HepG2 (cell line): ENCODE data around the gene WDR18. TPM values are rescaled to one million over a fixed set of nuclear protein-coding genes. Genes with fewer than 3 reads are reported as not detected.
A peak's percentile ranks its signal among the peaks of the same experiment; 100 is the strongest.

Experiments
- AKAP8 ChIP-seq: sonication (generic); formaldehyde crosslinking; IDR thresholded peaks from 2 replicates; pipeline ENCODE4 v1.5.1; 2020; ENCODE audit warnings: mild to moderate bottlenecking, missing genetic modification reagents
- ATF1 ChIP-seq: IDR thresholded peaks from 2 replicates; pipeline ENCODE4 v1.6.1; 2016; ENCODE audit warnings: mild to moderate bottlenecking, control low read depth
- HOXA3 ChIP-seq: sonication (generic); formaldehyde crosslinking; IDR thresholded peaks from 2 replicates; pipeline ENCODE4 v1.5.0; 2020; ENCODE audit warnings: missing genetic modification reagents
- XRCC5 ChIP-seq: fragments of 200-400 bp; formaldehyde crosslinking; optimal IDR thresholded peaks from 2 replicates; pipeline ENCODE3; 2017; ENCODE audit warnings: mild to moderate bottlenecking, low read length
- ZC3H4 ChIP-seq: sonication (generic); formaldehyde crosslinking; IDR thresholded peaks from 2 replicates; pipeline ENCODE4 v1.4.0; 2020; ENCODE audit warnings: missing genetic modification reagents, borderline replicate concordance
- ZHX2 ChIP-seq, 2 experiments: sonication (generic) in 1 of 2; formaldehyde crosslinking in 1 of 2; IDR thresholded peaks; 2 replicates each; pipeline versions ENCODE4 v1.6.1 to v1.9.0; 2014 to 2022; ENCODE audit warnings: antibody characterized with exemption in 1 of 2, borderline replicate concordance in 1 of 2, inconsistent platforms in 1 of 2, low read depth in 1 of 2, missing genetic modification reagents in 1 of 2
- ZNF512B ChIP-seq: sonication (generic); formaldehyde crosslinking; IDR thresholded peaks from 2 replicates; pipeline ENCODE4 v1.5.1; 2020; ENCODE audit warnings: missing genetic modification reagents, mild to moderate bottlenecking, borderline replicate concordance
- ZNF674 ChIP-seq: sonication (generic); formaldehyde crosslinking; IDR thresholded peaks from 2 replicates; pipeline ENCODE4 v1.5.0; 2020; ENCODE audit warnings: low read depth, mild to moderate bottlenecking, missing genetic modification reagents
- polyA plus RNA-seq, 8 experiments: library from polyadenylated mRNA; depleted of rRNA in 3 of 8; stranded (reverse) in 7 of 8; unstranded in 1 of 8; fragments of >200 nt; fragmentation: Illumina TruSeq in 4 of 8; extraction: Trizol in 4 of 8; gene quantifications; 2 replicates each; pipeline versions ENCODE4 v1.2.1 to v1.2.3, GENCODE V29; 2011 to 2016; ENCODE audit warnings: low read depth in 4 of 8, missing spikeins in 1 of 8, mixed read lengths in 1 of 8; ENCODE audit not compliant: insufficient read depth in 1 of 8
- total RNA-seq, 5 experiments: library from RNA; depleted of rRNA; stranded (reverse); fragments of >200 nt; fragmentation: Illumina TruSeq; extraction: Trizol; gene quantifications; 2 replicates each; pipeline ENCODE4 v1.2.3, GENCODE V29; 2016; ENCODE audit warnings: low read depth in 1 of 5

Gene WDR18
- total and polyA plus RNA-seq, 2 of the 13 experiments (the other 11 are each of a cell fraction or from before 2014, with no cell fraction given): 36.4 to 47.6 TPM

- TF ChIP-seq ZHX2 (IDR thresholded peaks at IDR 0.05; ENCODE audit: low read depth): no peak
- no peak for TF ChIP-seq ZHX2 (CRISPR knock-in tag; IDR thresholded peaks at IDR 0.05; ENCODE audit: borderline replicate concordance)
- no peak for TF ChIP-seq ZNF674
- TF ChIP-seq ZC3H4 (CRISPR knock-in tag): no peak
- no peak for TF ChIP-seq ZNF512B (CRISPR knock-in tag)
- TF ChIP-seq AKAP8: peak; percentile 77; the same call in 1 of the 2 replicates
- peak; percentile 91 for TF ChIP-seq HOXA3 (CRISPR knock-in tag)
- TF ChIP-seq ATF1 (CRISPR knock-in tag): no peak
- TF ChIP-seq XRCC5: peak; percentile 13
Observed at GRCh38 chr19:993361-993830, 9.3 kb downstream of the WDR18 start (continued).
